Left lung (tissue), 10 donors: ENCODE results near the gene DHX30. TPM values are rescaled to one million over a fixed set of nuclear protein-coding genes. Genes with fewer than 3 reads are reported as not detected.
A peak's percentile ranks its signal among the peaks of the same experiment; 100 is the strongest.

Experiments
- ATAC-seq: fragments of 200-7000 bp; cut with Tn5 transposase; one replicate; pipeline ENCODE4 v1.9.1; 2020; ENCODE audit warnings: moderate library complexity
- DNase-seq, 4 donors: peaks; one replicate each; pipeline ENCODE4 v3.0.0-alpha.2; 2013 to 2020
- H3K27ac ChIP-seq, 2 donors: fragments of 200-600 bp; sonication (generic) in 1 of 2; one replicate each; pipeline versions ENCODE4 v1.5.0 to v1.8.0; 2020 to 2021
- H3K27me3 ChIP-seq, 2 donors: fragments of 200-600 bp; sonication (generic) in 1 of 2; one replicate each; pipeline versions ENCODE4 v1.5.0 to v1.8.0; 2020 to 2021
- H3K36me3 ChIP-seq, 2 donors: fragments of 200-600 bp; sonication (generic) in 1 of 2; one replicate each; pipeline versions ENCODE4 v1.5.0 to v1.8.0; 2020 to 2021
- H3K4me1 ChIP-seq, 2 donors: fragments of 200-600 bp; one replicate each; pipeline ENCODE4 v1.8.0; 2021
- H3K4me3 ChIP-seq, 2 donors: fragments of 200-600 bp; sonication (generic) in 1 of 2; one replicate each; pipeline versions ENCODE4 v1.5.0 to v1.8.0; 2020 to 2021; ENCODE audit warnings: mild to moderate bottlenecking in 1 of 2
- H3K9me3 ChIP-seq, 2 donors: fragments of 200-600 bp; sonication (generic) in 1 of 2; one replicate each; pipeline versions ENCODE4 v1.5.0 to v1.8.0; 2020 to 2021
- intact Hi-C, 2 donors: fragments of 100-400 bp; cut with DNase I; formaldehyde crosslinking; loops; one replicate each; pipeline versions ENCODE4 v1.11.2 to v1.14.2; 2022
- polyA plus RNA-seq, 6 donors: library from polyadenylated mRNA; unstranded; fragments of 120-200 nt; gene quantifications; one replicate each; pipeline ENCODE4 v1.2.1, GENCODE V29; 2013; ENCODE audit not compliant: insufficient read length in 6 of 6
- total RNA-seq, 2 donors: library from RNA; stranded (reverse); fragmentation: NEBNext Ultra II Directional; extraction: Animal tissue kit (Norgen Biotek cat#: 25700); gene quantifications; one replicate each; pipeline ENCODE4 v1.2.1, GENCODE V29; 2021
- TF ChIP-seq, protein P1 (sequence below), 2 donors: fragments of 200-600 bp; sonication (generic) in 1 of 2; IDR thresholded peaks; one replicate each; pipeline versions ENCODE4 v1.5.0 to v1.8.0; 2021; ENCODE audit warnings: antibody characterized with exemption in 2 of 2
- donor health status: DM: no; HTN: yes; CAD: no.
- donor health status: DM: no; HTN: no; CAD: no.

The DHX30 gene
- total and polyA plus RNA-seq, 8 donors, result 52.0 to 66.6 (median 58.7) TPM

DNA sequence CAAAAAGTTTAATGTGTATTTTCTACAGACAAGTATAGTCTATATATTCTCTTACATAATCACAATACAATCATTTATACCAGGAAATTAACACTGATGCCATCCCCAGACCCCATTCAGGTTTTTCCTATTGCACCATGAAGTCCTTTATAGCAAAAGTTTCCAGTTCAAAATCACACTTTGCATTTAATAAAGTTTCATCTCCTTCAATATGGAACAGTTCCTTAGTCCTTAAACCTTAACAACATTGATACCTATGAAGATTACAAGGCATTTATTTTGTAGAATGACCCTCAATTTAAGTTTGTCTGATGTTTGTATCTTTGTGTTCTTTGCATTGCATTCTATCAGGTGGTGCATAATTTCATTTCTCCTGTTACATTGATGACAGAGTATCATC lies 19.3 kb upstream of the DHX30 start:
- no peak overlapping the region for H3K27ac ChIP-seq
- no peaks in the 10 kb centered on the region for H3K9me3 ChIP-seq
- H3K4me3 ChIP-seq, result no peak overlapping the region
- peaks cover 10 to 33% of the 10 kb centered on the region in 2 donors for H3K4me1 ChIP-seq
- no peaks in the 10 kb centered on the region for H3K36me3 ChIP-seq
- no peak for DNase-seq
- intact Hi-C loops, result no loop called here
- ATAC-seq, result no peak
- TF ChIP-seq, protein P1, sequence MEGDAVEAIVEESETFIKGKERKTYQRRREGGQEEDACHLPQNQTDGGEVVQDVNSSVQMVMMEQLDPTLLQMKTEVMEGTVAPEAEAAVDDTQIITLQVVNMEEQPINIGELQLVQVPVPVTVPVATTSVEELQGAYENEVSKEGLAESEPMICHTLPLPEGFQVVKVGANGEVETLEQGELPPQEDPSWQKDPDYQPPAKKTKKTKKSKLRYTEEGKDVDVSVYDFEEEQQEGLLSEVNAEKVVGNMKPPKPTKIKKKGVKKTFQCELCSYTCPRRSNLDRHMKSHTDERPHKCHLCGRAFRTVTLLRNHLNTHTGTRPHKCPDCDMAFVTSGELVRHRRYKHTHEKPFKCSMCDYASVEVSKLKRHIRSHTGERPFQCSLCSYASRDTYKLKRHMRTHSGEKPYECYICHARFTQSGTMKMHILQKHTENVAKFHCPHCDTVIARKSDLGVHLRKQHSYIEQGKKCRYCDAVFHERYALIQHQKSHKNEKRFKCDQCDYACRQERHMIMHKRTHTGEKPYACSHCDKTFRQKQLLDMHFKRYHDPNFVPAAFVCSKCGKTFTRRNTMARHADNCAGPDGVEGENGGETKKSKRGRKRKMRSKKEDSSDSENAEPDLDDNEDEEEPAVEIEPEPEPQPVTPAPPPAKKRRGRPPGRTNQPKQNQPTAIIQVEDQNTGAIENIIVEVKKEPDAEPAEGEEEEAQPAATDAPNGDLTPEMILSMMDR (IDR thresholded peaks at IDR 0.05), result no peak
- H3K27me3 ChIP-seq, result no peaks in the 10 kb centered on the region

DNA sequence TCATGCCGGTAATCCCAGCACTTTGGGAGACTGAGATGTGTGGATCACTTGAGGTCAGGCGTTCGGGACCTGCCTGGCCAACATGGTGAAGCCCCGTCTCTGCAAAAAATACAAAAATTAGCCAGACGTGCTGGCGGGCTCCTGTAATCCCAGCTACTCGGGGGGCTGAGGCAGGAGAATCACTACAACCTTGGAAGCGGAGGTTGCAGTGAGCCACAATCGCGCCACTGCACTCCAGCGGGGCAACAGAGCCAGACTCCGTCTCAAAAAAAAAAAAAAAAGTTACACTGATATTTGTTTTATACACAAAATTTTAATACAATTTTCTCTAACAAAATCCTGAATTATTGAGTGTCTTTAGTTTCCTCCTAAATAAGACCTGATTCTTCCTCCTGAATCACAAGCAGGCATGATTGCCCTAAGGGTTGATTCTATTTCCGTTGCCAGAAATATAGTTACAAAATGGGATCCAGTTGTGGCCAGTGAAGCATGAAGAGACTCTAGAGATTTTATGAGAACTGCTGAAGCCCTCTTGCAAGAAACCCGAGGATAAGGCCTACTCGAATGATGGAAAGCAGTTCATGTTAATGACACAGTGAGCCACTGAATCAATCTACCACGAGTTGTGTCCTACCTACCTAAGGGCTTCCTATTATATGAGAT lies 11.6 kb upstream of the DHX30 start:
- ATAC-seq (no peak), DNase-seq (peak in 1 of 4 donors; percentile 39)
- no peak overlapping the region for H3K4me3 ChIP-seq
- H3K27ac ChIP-seq, result no peak overlapping the region
- peaks cover 0 to 4% of the 10 kb centered on the region in 2 donors for H3K9me3 ChIP-seq
- TF ChIP-seq, protein P1 (IDR thresholded peaks at IDR 0.05), result no peak
- intact Hi-C loops, result loop anchor here in 1 of 2 donors (10.0 kb wide), 1 partner anchor 267 kb away; no protein-coding TSS in a partner anchor
- H3K27me3 ChIP-seq, result no peaks in the 10 kb centered on the region
- H3K4me1 ChIP-seq, result peaks cover 0 to 3% of the 10 kb centered on the region in 2 donors
- no peaks in the 10 kb centered on the region for H3K36me3 ChIP-seq

DNA sequence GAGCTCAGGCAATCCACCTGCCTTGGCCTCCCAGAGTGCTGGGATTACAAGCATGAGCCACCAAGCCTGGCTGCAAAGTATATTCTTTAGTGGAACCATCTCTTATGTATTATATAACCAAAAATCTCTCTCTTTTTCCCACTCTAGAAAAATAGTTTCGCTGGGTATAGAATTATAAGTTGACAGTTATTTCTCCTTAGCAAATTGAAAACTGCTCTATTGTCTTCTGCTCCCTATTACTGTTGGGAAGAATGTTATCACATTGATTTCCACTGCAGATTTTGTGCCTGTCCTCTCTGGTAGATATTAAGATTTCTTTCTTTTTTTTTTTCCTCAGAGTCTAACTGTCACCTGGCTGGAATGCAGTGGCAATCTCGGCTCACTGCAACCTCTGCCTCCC lies 10.2 kb upstream of the DHX30 start:
- H3K36me3 ChIP-seq, result no peaks in the 10 kb centered on the region
- DNase-seq, result no peak
- intact Hi-C loops, result loop anchor here in 1 of 2 donors (10.0 kb wide), 1 partner anchor 268 kb away; no protein-coding TSS in a partner anchor
- peaks cover 0 to 3% of the 10 kb centered on the region in 2 donors for H3K4me1 ChIP-seq
- H3K27me3 ChIP-seq, result no peaks in the 10 kb centered on the region
- ATAC-seq, result no peak
- H3K27ac ChIP-seq, result no peak overlapping the region
- TF ChIP-seq, protein P1 (IDR thresholded peaks at IDR 0.05), result no peak
- H3K9me3 ChIP-seq, result peaks cover 0 to 4% of the 10 kb centered on the region in 2 donors
- H3K4me3 ChIP-seq, result no peak overlapping the region

DNA sequence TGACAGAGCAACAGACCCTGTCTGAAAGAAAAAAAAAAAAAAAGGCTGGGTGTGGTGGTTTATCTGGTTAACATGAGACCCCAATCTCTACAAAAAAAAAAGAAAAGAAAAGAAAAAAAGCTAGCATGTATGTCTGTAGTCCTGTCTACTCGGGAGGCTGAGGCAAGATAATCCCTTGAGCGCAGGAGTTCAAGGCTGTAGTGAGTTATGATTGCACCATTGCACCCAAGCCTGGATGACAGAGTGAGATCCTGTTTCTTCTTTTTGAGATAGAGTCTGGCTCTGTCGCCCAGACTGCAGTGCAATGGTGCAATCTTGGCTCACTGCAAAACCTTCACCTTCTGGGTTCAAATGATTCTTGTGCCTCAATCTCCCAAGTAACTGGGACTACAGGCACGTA lies 8.4 kb upstream of the DHX30 start:
- peaks cover 0 to 4% of the 10 kb centered on the region in 2 donors for H3K9me3 ChIP-seq
- no peaks in the 10 kb centered on the region for H3K4me1 ChIP-seq
- no peak for DNase-seq
- no peak for ATAC-seq
- H3K27ac ChIP-seq, result no peak overlapping the region
- no peaks in the 10 kb centered on the region for H3K27me3 ChIP-seq
- H3K4me3 ChIP-seq, result no peak overlapping the region
- intact Hi-C loops, result loop anchor here in 1 of 2 donors (10.0 kb wide), 1 partner anchor 270 kb away; no protein-coding TSS in a partner anchor
- no peaks in the 10 kb centered on the region for H3K36me3 ChIP-seq
- TF ChIP-seq, protein P1 (IDR thresholded peaks at IDR 0.05), result no peak

DNA sequence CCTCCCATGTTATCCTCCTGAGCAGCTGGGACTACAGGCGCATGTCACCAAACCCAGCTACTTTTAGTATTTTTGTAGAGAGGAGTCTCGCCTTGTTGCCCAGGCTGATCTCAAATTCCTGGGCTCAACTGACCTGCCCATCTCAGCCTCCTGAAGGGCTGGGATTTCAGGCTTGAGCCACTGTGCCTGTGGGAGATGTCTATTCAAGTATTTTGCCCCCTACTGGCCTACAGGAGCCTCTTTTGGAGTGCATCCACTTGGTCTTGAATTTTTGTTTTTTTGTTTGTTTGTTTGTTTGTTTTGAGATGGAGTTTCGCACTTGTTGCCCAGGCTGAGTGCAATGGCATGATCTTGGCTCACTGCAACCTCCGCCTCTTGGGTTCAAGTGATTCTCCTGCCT lies 3.2 kb upstream of the DHX30 start:
- DNase-seq (no peak), ATAC-seq (no peak)
- Histone ChIP-seq H3K27ac (no peak overlapping the region), H3K4me1 (peaks cover 0 to 20% of the 10 kb centered on the region in 2 donors), H3K9me3 (no peaks in the 10 kb centered on the region), H3K36me3 (no peaks in the 10 kb centered on the region), H3K27me3 (no peaks in the 10 kb centered on the region), H3K4me3 (no peak overlapping the region)
- TF ChIP-seq, protein P1 (IDR thresholded peaks at IDR 0.05), result no peak
- intact Hi-C loops, result loop anchor here in 1 of 2 donors (10.0 kb wide), 1 partner anchor 275 kb away; no protein-coding TSS in a partner anchor
